Stimulated activated CD8-positive, alpha-beta memory T cell treated with anti-CD3 and anti-CD28 coated beads, Interleukin-15, amount 100 ng/mL, for 4 hours (primary cell): ENCODE results near the gene FHOD1.

Experiments
- DNase-seq, 2 donors: peaks; one replicate each; pipeline ENCODE4 v3.0.0-alpha.2; 2020; ENCODE audit warnings: low read depth in 2 of 2

The FHOD1 gene

GRCh38 chr16:67207249-67208091 lies 39.8 kb downstream of the FHOD1 start:
- no peak for DNase-seq

GRCh38 chr16:67206838-67207248 lies 40.4 kb downstream of the FHOD1 start:
- DNase-seq = no peak

GRCh38 chr16:67206129-67206837 lies 41.0 kb downstream of the FHOD1 start:
- DNase-seq = no peak

GRCh38 chr16:67204076-67204475 lies 43.2 kb downstream of the FHOD1 start:
- DNase-seq = no peak

DNA sequence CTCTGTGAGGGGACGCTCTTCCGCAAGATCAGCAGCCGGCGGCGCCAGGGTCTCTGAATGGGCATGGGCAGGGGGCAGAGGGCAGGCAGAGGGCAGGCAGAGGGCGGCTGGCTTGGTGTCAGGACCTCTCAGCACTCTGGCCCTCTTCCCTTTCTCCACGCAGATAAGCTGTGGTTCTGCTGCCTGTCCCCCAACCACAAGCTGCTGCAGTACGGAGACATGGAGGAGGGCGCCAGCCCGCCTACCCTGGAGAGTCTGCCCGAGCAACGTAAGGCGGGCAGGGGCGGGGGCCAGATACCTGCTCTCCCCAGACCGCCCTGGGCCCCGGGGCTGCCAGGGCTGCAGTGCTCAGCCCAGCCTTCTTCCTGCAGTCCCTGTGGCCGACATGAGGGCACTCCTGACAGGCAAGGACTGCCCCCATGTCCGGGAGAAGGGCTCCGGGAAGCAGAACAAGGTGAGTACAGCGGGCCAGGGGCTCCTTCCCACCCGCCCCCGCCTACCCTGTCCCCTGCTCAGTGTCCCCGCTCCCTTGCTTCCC lies 44.3 kb downstream of the FHOD1 start:
- no peak for DNase-seq

DNA sequence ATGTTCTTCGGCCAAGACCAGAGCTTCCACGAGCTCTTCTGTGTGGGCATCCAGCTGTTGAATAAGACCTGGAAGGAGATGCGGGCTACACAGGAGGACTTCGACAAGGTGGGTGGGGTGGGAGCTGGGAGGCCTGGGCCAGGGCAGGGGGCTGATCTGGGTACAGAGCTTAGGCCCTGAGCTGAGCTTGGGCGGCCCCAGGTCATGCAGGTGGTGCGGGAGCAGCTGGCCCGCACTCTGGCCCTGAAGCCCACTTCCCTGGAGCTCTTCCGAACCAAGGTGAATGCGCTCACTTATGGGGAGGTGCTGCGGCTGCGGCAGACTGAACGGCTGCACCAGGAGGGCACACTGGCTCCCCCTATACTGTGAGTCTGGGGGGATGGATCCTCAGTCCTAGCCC lies 44.9 kb downstream of the FHOD1 start:
- no peak for DNase-seq

DNA sequence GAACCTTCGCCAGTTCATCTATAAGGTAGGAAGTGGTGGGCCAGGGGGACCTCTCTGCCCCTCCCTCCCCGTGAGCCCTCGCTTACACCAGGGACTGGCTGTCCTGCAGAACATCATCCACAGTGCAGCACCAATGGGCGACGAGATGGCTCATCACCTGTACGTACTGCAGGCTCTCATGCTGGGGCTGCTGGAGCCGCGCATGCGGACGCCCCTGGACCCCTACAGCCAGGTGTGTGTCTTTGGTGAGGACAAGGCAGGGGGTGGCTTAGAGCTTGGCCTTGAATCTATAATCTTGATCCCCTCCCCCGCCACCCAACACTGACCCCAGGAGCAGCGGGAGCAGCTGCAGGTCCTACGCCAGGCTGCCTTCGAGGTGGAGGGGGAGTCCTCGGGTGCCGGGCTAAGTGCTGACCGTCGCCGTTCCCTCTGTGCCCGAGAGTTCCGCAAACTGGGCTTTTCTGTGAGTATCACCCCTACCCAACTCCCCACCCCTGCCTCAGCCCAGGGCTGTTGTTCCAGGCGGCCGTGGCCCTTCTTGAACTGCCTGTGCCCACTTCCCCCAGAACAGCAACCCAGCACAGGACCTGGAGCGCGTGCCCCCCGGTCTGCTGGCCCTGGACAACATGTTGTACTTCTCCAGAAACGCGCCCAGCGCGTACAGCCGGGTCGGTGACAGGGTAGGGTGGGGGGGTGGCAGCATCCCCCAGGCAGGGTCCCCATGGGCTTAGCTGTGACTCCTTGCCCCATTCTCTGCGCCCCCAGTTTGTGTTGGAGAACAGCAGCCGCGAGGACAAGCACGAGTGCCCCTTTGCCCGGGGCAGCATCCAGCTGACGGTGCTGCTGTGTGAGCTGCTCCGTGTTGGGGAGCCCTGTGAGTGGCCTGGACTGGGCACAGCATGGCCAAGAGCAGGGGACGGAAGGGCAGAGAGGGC lies 45.6 kb downstream of the FHOD1 start:
- DNase-seq = no peak

DNA sequence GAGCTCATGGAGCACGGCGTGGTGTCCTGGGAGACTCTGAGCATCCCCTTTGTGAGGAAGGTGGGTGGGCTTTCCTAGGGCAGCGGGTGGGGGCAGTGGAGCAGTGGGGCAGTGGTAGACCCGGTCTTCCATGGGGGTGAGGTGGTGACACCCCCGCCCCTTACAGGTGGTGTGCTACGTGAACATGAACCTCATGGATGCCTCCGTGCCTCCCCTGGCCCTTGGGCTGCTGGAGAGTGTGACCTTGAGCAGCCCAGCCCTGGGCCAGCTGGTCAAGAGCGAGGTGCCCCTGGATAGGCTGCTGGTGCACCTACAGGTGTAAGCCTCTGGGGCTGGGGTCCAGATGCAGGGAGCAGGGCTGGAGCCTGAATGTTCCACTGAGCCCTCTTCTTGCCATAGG lies 46.8 kb downstream of the FHOD1 start:
- DNase-seq = no peak

DNA sequence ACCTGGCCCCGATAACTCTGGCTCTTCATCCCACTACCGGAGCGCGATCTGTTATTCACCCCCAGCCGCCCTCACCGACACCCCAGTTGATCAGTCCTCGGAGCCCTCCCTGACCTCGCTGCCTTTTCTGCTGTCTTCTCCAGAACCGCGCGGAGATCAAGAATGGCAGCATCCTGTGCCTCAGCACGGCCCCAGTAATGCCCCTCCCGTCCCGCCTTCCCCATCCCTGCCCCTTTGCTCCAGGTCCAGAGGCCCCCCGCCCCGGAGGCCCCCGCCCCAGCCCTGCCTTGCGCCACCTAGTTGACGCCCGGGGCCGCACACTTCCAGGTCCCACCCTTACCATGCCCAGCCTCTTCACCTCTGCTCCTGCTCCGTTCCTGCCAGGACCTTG lies 47.5 kb downstream of the FHOD1 start:
- DNase-seq = no peak

GRCh38 chr16:67199011-67199807 lies 48.1 kb downstream of the FHOD1 start, which contains the start of gene ELMO3:
Gene ELMO3, plus strand, starts transcription at chr16:67199131. Its CDS starts 196 bp downstream, at chr16:67199327.
- DNase-seq = no peak

GRCh38 chr16:67198238-67198734 lies 49.0 kb downstream of the FHOD1 start:
- DNase-seq = no peak

GRCh38 chr16:67197704-67198103 lies 49.6 kb downstream of the FHOD1 start:
- no peak for DNase-seq

- DNase-seq = no peak
Observed at GRCh38 chr16:67196881-67197280, 50.4 kb downstream of the FHOD1 start.

DNA sequence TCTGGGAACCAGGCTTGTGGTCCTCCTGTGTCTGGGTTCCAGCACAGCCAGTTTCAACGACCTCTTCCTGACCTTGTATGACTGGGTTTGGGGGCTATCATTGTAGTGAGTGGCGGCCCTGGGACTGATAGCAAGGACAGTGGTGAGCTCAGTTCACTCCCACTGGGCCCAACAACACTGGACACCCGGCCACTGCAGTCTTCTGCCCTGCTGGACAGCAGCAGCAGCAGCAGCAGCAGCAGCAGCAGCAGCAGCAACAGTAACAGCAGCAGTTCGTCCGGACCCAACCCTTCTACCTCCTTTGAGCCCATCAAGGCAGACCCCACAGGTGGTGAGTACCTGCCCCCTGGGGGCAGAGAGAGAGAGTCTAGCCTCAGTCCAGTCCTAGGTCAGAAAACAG lies 51.6 kb downstream of the FHOD1 start:
- no peak for DNase-seq

- DNase-seq = no peak
Observed at GRCh38 chr16:67194260-67194659, 53.0 kb downstream of the FHOD1 start.

DNA sequence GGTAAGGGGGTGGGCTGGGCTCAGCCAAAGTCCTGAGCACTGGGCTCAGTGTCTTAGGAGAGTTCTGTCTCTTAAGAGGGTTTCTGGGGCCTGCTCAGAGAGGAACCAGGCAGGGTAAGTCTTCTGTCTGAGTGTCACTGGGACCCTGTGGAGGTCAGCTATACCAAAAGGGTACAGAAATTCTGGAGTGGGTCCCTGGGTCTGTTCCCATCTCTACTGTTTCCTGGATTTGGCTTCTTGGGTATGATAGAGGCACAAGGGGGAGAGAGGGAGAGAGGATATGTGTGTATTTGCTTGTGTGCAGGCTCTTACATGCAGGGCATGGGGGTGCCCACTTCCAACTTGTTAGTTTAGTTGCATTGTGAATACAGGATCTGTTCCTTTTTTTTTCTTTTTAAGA lies 53.7 kb downstream of the FHOD1 start:
- no peak for DNase-seq

GRCh38 chr16:67192781-67193361 lies 54.4 kb downstream of the FHOD1 start:
- DNase-seq = no peak

DNA sequence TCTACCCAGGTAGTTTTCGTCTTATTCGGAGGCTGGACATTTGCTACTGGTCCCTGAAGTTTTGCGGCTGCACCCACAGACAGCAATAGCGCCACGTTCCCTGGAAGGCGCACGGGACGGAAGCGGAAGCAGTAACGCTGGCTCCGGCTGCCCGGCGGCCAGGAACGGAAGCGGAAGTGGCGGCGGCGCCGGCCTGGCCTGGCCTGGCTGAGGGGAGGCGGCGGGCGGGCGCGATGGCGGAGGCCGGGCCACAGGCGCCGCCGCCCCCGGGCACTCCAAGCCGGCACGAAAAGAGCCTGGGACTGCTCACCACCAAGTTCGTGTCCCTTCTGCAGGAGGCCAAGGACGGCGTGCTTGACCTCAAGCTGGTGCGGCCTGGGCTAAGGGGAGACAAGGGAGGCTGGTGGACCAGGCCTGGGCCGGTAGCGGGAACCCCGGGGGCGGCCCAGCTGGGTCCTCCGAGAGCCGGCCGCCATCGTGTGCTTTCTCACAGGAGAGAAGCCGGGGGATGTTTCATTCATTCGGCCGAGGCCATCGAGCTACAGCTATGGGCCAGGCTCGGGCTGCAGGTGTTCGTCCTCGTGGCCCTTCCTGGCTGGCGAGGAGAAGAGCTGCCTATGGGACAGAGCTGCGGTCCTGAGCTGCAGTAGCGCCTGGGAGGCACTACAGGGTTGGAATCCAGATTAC lies 55.1 kb downstream of the FHOD1 start, which contains the start of gene E2F4:
E2F4 (plus strand) TSS at position 161 of the 687 bp plus-strand sequence; CDS start at position 234, 73 bp downstream.
- peak; percentile 63 to 74 for DNase-seq

DNA sequence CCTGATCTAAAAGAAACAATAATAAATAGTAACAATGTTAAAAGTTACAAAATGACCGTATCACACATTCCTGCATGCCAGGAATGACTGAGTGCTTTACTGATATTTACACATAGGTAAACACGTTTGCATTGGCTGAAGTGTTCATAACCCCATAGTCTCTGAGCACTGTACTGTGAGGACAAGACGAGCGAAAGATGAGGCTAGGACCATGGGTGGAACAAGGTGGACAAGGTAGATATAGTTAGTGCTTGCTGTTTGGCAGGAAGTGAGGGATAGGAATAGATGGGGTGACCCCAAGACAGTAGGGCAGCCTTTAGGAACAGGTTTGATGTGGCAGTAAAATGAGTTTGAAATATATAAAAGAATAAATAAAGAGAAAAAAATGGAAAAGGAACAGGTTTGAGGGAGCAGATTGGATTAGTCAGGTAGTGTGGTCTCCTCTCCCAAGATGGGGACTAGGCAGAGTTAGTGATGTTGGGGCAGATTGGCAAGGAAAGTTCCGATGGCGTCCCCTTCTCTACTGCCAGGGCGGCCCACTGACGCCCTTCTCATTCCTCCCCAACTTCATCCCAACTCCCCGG lies 55.8 kb downstream of the FHOD1 start:
- no peak for DNase-seq
